GM12878 (cell line): ENCODE results near the gene OR5AP2. TPM values are rescaled to one million over a fixed set of nuclear protein-coding genes. Genes with fewer than 3 reads are reported as not detected.

Source experiments
- ASH2L ChIP-seq: fragments of 300-600, 200-600 bp; sonication (generic); IDR thresholded peaks from 2 replicates; pipeline ENCODE4 v1.6.1; 2017; ENCODE audit warnings: low read depth, mild to moderate bottlenecking, borderline replicate concordance
- BACH1 ChIP-seq: fragments of 450-650 bp; IDR thresholded peaks from 2 replicates; pipeline ENCODE4 v1.6.1; 2017; ENCODE audit warnings: mild to moderate bottlenecking, borderline replicate concordance
- CBX5 ChIP-seq: sonication (generic); IDR thresholded peaks from 2 replicates; pipeline ENCODE4 v1.6.1; 2016; ENCODE audit warnings: low read depth, moderate library complexity, mild to moderate bottlenecking, inconsistent platforms
- CHD2 ChIP-seq: IDR thresholded peaks from 2 replicates; pipeline ENCODE4 v1.6.1; 2011; ENCODE audit warnings: low read depth, low read length, improper control_type of control experiment, borderline replicate concordance
- EGR1 ChIP-seq, 2 experiments: IDR thresholded peaks; 1 replicate in 1 of 2; 2 replicates in 1 of 2; pipeline ENCODE4 v1.6.1; 2011 to 2012; ENCODE audit warnings: low read depth in 2 of 2, low read length in 2 of 2, borderline replicate concordance in 1 of 2, mild to moderate bottlenecking in 1 of 2, moderate library complexity in 1 of 2
- ELK1 ChIP-seq: IDR thresholded peaks from 2 replicates; pipeline ENCODE4 v1.6.1; 2012; ENCODE audit warnings: low read depth, low read length, improper control_type of control experiment
- ETV6 ChIP-seq, 2 experiments: fragments of 450-650 bp in 1 of 2; IDR thresholded peaks in 1 of 2; conservative IDR thresholded peaks in 1 of 2; 2 replicates each; pipeline ENCODE4 v1.6.1; 2014; ENCODE audit warnings: antibody characterized with exemption in 1 of 2, borderline replicate concordance in 1 of 2, low read depth in 1 of 2, mild to moderate bottlenecking in 1 of 2, moderate library complexity in 1 of 2
- HDAC6 ChIP-seq: fragments of 200-600 bp; sonication (generic); IDR thresholded peaks from one replicate; pipeline ENCODE4 v1.8.0; 2017; ENCODE audit warnings: antibody characterized with exemption; ENCODE audit not compliant: unreplicated experiment
- IKZF2 ChIP-seq, 2 experiments: fragments of 450-650 bp; IDR thresholded peaks; 2 replicates each; pipeline ENCODE4 v1.6.1; 2017; ENCODE audit warnings: mild to moderate bottlenecking in 2 of 2, moderate library complexity in 2 of 2
- IRF4 ChIP-seq: IDR thresholded peaks from 2 replicates; pipeline ENCODE4 v1.6.1; 2011; ENCODE audit warnings: low read depth, low read length
- MEF2A ChIP-seq: IDR thresholded peaks from 2 replicates; pipeline ENCODE4 v1.6.1; 2011; ENCODE audit warnings: low read depth, mild to moderate bottlenecking, low read length, moderate library complexity; ENCODE audit not compliant: insufficient read depth
- MXI1 ChIP-seq: fragments of 150-350 bp; IDR thresholded peaks from 2 replicates; pipeline ENCODE4 v1.6.1; 2011; ENCODE audit warnings: low read depth, mild to moderate bottlenecking, inconsistent platforms, low read length, improper control_type of control experiment
- NR2C2 ChIP-seq: IDR thresholded peaks from 2 replicates; pipeline ENCODE4 v1.6.1; 2011; ENCODE audit warnings: borderline replicate concordance, low read depth; ENCODE audit not compliant: control insufficient read depth, insufficient read length
- POLR2AphosphoS5 ChIP-seq: IDR thresholded peaks from 2 replicates; pipeline ENCODE4 v1.6.1; 2011; ENCODE audit warnings: mild to moderate bottlenecking, low read length, inconsistent platforms
- RELA ChIP-seq: fragments of 450-650 bp; IDR thresholded peaks from 2 replicates; pipeline ENCODE4 v1.8.0; 2014; ENCODE audit warnings: borderline replicate concordance; ENCODE audit not compliant: partially characterized antibody
- TARDBP ChIP-seq: IDR thresholded peaks from 2 replicates; pipeline ENCODE4 v1.6.1; 2016; ENCODE audit warnings: borderline replicate concordance
- YY1 ChIP-seq: IDR thresholded peaks from 2 replicates; pipeline ENCODE4 v1.6.1; 2011; ENCODE audit warnings: low read depth, mild to moderate bottlenecking, low read length
- polyA plus RNA-seq, 11 experiments: library from polyadenylated mRNA; depleted of rRNA in 4 of 11; unstranded in 6 of 11; stranded (reverse) in 5 of 11; fragments of >200 nt; fragmentation: Nextera tagmentation in 4 of 11; fragmentation: Illumina TruSeq in 1 of 11; extraction: Ambion mirVana in 4 of 11; extraction: Trizol in 1 of 11; gene quantifications; 1 replicate in 1 of 11; 2 replicates in 10 of 11; pipeline versions ENCODE4 v1.2.1 to v1.2.3, GENCODE V29; 2011 to 2016; ENCODE audit warnings: inconsistent platforms in 2 of 11, missing spikeins in 2 of 11, low read depth in 1 of 11
- total RNA-seq, 4 experiments: library from RNA; depleted of rRNA in 3 of 4; stranded (reverse); fragments of >200 nt in 3 of 4; fragmentation: Illumina TruSeq in 1 of 4; extraction: Trizol in 1 of 4; gene quantifications; 2 replicates each; pipeline versions ENCODE4 v1.2.1 to v1.2.3, GENCODE V29; 2013 to 2021
- TF ChIP-seq, protein P1 (sequence below): fragments of 450-650 bp; IDR thresholded peaks from 2 replicates; pipeline ENCODE4 v1.6.1; 2017; ENCODE audit warnings: borderline replicate concordance
- TF ChIP-seq, protein P2 (sequence below): IDR thresholded peaks from 2 replicates; pipeline ENCODE4 v1.6.1; 2012; ENCODE audit warnings: low read length, inconsistent platforms

Gene OR5AP2
- total and polyA plus RNA-seq, 10 of the 15 experiments (the other 5 are each of a cell fraction or from before 2014, with no cell fraction given): not detected

DNA sequence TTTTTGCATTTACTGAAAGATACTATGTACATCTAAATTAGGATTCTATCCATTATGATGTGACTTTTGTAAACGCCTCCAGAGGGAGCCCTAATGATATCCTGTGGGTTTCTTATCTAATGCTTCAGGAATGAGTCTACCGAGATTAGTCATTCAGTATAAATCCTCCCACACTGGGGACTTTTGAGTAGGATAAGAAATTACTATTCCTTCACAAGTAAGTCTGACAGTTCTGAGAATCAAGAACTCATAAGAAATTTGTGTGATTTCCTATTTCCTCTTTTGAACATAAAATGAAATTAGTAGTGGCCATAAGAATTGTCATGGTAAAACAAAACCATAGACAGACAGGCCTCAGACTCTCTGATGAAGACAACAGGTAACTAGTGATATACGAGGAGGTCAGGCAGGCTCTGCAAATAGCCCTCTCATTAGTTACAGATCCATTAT, 17.6 kb downstream of the OR5AP2 start (continued):
- TF ChIP-seq ELK1 (no peak), YY1 (no peak), NR2C2 (no peak), IRF4 (peak; percentile 35; the same call in 1 of the 2 replicates), ASH2L (no peak), POLR2AphosphoS5 (no peak), MEF2A (no peak), BACH1 (no peak), TARDBP (no peak), MXI1 (no peak), RELA (peak; percentile 9), CHD2 (no peak), ETV6 (conservative IDR thresholded peaks at IDR 0.05 in 1 of 2, IDR thresholded peaks at IDR 0.05 in 1 of 2; ENCODE audit: borderline replicate concordance in 1 of 2, low read depth in 1 of 2) (peak in 1 of 2 experiments; percentile 48; a peak in 1 of 4 replicates), EGR1 (IDR thresholded peaks at IDR 0.05; ENCODE audit: borderline replicate concordance in 1 of 2, low read depth in 2 of 2, low read length in 2 of 2) (no peak), IKZF2 (IDR thresholded peaks at IDR 0.05) (peak; percentile 80 to 86), CBX5 (no peak), HDAC6 (no peak)
- TF ChIP-seq, protein P1, sequence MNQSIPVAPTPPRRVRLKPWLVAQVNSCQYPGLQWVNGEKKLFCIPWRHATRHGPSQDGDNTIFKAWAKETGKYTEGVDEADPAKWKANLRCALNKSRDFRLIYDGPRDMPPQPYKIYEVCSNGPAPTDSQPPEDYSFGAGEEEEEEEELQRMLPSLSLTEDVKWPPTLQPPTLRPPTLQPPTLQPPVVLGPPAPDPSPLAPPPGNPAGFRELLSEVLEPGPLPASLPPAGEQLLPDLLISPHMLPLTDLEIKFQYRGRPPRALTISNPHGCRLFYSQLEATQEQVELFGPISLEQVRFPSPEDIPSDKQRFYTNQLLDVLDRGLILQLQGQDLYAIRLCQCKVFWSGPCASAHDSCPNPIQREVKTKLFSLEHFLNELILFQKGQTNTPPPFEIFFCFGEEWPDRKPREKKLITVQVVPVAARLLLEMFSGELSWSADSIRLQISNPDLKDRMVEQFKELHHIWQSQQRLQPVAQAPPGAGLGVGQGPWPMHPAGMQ: no peak
- TF ChIP-seq, protein P2, sequence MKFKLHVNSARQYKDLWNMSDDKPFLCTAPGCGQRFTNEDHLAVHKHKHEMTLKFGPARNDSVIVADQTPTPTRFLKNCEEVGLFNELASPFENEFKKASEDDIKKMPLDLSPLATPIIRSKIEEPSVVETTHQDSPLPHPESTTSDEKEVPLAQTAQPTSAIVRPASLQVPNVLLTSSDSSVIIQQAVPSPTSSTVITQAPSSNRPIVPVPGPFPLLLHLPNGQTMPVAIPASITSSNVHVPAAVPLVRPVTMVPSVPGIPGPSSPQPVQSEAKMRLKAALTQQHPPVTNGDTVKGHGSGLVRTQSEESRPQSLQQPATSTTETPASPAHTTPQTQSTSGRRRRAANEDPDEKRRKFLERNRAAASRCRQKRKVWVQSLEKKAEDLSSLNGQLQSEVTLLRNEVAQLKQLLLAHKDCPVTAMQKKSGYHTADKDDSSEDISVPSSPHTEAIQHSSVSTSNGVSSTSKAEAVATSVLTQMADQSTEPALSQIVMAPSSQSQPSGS: peak; percentile 49
- TF ChIP-seq, all 136 proteins: peak for 26
